GM18498 (cell line): ENCODE measurements around the gene OR10W1.

ENCODE experiments used
- ATAC-seq: cut with Tn5 transposase; IDR thresholded peaks from one replicate; pipeline ENCODE4 v1.9.1; 2021; ENCODE audit warnings: mild to moderate bottlenecking, moderate library complexity; ENCODE audit not compliant: unreplicated experiment

The OR10W1 gene, protein sequence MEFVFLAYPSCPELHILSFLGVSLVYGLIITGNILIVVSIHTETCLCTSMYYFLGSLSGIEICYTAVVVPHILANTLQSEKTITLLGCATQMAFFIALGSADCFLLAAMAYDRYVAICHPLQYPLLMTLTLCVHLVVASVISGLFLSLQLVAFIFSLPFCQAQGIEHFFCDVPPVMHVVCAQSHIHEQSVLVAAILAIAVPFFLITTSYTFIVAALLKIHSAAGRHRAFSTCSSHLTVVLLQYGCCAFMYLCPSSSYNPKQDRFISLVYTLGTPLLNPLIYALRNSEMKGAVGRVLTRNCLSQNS

GRCh38 chr11:58268142-58268541 lies at the start of gene OR10W1:
Gene OR10W1, minus strand, starts transcription at chr11:58268260. Its CDS starts 402 bp downstream, at chr11:58267858.
- no peak for ATAC-seq

- no peak for ATAC-seq
Observed at GRCh38 chr11:58316142-58316541, 48.1 kb upstream of the OR10W1 start.

- no peak for ATAC-seq
Observed at GRCh38 chr11:58301576-58301975, 33.5 kb upstream of the OR10W1 start.

GRCh38 chr11:58292017-58292416 lies 24.0 kb upstream of the OR10W1 start:
- no peak for ATAC-seq

DNA sequence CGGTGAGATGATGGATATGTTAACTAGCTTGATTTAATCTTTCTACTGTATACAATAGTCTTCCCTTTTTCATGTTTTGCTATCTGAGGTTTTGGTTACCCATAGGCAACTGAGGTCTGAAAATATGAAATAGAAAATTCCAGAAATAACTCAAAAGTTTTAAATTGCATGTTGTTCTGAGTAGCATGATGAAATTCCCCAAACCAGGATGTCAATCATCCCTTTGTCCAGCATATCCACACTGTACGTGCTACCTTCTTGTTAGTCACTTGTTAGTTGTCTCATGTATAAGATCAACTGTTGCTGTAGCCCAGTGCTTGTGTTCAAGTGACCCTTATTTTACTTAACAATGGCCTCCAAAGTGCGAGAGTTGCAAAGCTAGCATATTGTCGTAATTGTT lies 21.2 kb upstream of the OR10W1 start:
- ATAC-seq, result no peak

GRCh38 chr11:58286249-58286648 lies 18.2 kb upstream of the OR10W1 start:
- ATAC-seq, result peak; percentile 80

DNA sequence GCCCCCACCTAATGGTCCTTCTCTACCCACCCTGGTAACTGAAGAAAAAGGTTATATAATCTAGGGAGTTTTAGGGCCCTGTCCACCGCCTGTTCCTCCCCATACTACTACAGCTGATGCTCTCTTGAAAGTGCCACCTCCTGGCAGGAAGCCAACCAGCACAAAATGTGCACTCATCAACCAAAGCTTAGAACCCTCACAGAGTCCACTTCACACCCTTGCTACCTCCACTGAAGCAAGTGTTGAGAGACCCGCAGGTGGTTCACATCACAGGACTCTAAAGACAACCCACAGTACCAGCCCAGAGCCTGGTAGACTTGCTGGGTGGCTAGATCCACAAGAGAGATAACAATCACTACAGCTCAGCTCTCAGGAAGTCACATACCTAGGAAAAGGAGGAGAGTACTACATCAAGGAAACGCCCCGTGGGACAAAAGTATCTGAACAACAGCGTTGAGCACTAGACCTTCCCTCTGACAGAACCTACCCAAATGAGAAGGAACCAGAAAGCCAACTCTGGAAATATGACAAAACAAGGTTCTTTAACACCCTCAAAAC lies 17.5 kb upstream of the OR10W1 start:
- no peak for ATAC-seq

GRCh38 chr11:58276151-58276550 lies 8.1 kb upstream of the OR10W1 start:
- no peak for ATAC-seq

DNA sequence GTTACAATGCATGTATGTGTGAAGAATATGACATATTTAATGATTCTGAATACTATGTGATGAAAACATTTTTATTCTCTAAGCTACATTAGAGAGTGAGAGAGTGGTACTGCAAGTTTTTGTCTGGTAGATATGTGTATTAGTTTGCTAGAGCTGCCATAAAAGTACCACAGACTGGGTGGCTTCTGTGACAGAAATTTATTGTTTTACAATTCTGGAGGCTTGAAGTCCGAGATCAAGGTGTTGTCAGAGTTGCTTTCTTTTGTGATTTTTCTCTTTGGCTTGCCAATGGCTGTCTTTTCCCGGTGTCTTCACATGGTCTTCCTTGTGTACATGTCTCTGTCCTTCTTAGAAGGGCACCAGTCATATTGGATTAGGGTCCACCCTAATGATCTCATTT lies 6.9 kb upstream of the OR10W1 start:
- no peak for ATAC-seq

GRCh38 chr11:58259983-58260382 lies 8.1 kb downstream of the OR10W1 start:
- ATAC-seq, result no peak

DNA sequence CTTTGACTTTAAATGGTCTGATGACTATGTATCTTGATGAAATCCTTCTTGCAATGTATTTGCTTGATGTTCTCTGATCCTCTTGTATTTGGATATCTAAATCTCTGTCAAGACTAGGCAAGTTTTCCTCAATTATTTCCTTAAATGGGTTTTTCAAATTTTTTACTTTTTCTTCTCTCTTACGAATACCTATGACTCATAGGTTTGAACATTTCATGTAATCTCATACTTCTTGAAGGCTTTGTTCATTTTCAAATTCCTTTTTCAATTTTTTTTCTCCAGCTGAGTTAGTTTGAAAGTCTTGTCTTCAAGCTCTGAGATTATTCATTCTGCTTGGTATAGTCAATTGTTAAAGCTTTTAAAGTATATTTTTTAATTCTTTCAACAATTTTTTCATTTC lies 13.1 kb downstream of the OR10W1 start:
- ATAC-seq, result no peak

DNA sequence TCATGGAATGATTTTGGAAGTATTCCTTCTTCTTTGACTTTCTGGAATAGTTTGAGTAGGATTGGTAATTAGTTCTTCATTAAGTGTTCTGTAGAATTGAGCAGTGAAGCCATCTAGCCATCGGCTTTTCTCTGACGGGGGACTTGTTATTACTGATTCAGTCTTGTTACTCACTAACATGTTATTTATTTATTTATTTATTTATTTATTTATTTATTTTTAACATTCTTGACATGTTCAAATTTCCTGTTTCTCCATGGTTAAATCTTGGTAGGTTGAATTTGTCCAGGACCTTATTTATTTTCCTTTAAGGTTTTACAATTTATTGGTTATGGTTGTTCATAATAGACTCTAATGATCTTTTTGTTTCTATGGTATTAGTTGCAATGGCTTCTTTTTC lies 24.1 kb downstream of the OR10W1 start:
- ATAC-seq, result no peak

DNA sequence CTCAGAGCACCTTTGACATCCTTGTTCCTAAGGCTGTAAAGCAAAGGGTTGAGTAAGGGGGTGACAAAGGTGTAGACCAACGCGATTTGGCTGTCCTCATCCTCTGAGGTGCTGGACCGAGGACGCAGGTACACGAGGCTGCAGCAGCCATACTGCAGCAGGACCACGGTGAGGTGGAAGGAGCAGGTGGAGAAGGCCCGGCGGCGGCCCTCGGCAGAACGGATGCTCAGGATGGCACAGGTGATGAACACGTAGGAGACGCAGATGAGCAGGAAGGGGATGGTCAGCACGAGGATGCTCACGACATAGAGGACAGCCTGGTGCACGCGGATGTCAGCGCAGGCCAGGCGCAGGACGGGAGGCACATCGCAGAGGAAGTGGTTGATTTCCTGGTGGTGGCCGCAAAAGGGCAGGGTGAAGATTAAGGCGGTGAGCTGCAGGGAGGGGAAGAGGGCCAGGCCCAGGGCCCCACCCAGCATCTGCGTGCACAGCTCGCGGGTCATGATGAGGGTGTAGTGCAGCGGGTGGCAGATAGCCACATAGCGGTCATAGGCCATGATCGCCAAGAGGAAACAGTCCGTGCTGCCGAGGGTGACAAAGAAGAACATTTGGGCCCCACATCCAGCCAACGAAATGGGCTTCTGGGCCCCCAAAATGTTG lies 40.0 kb downstream of the OR10W1 start:
- no peak for ATAC-seq

- ATAC-seq, result no peak
Observed at GRCh38 chr11:58222721-58223120, 45.3 kb downstream of the OR10W1 start.
